Measurements from ENCODE around the gene WDR89.

- TF ChIP-seq ZNF565 (CRISPR knock-in tag; conservative IDR thresholded peaks at IDR 0.05; ENCODE audit: low read depth) (no peak), ZC3H10 (CRISPR knock-in tag; IDR thresholded peaks at IDR 0.05) (no peak), CSDC2 (CRISPR knock-in tag; IDR thresholded peaks at IDR 0.05) (no peak), ZNF70 (CRISPR knock-in tag; IDR thresholded peaks at IDR 0.05) (no peak)
- TF ChIP-seq, protein P1, sequence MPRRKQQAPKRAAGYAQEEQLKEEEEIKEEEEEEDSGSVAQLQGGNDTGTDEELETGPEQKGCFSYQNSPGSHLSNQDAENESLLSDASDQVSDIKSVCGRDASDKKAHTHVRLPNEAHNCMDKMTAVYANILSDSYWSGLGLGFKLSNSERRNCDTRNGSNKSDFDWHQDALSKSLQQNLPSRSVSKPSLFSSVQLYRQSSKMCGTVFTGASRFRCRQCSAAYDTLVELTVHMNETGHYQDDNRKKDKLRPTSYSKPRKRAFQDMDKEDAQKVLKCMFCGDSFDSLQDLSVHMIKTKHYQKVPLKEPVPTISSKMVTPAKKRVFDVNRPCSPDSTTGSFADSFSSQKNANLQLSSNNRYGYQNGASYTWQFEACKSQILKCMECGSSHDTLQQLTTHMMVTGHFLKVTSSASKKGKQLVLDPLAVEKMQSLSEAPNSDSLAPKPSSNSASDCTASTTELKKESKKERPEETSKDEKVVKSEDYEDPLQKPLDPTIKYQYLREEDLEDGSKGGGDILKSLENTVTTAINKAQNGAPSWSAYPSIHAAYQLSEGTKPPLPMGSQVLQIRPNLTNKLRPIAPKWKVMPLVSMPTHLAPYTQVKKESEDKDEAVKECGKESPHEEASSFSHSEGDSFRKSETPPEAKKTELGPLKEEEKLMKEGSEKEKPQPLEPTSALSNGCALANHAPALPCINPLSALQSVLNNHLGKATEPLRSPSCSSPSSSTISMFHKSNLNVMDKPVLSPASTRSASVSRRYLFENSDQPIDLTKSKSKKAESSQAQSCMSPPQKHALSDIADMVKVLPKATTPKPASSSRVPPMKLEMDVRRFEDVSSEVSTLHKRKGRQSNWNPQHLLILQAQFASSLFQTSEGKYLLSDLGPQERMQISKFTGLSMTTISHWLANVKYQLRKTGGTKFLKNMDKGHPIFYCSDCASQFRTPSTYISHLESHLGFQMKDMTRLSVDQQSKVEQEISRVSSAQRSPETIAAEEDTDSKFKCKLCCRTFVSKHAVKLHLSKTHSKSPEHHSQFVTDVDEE (CRISPR knock-in tag; IDR thresholded peaks at IDR 0.05): no peak
Measured at GRCh38 chr14:63673255-63673654, 31.6 kb upstream of the WDR89 start.
